Measurements from ENCODE around the gene BHLHE40.
A peak's percentile ranks its signal among the peaks of the same experiment; 100 is the strongest.

BHLHE40 gene

DNA sequence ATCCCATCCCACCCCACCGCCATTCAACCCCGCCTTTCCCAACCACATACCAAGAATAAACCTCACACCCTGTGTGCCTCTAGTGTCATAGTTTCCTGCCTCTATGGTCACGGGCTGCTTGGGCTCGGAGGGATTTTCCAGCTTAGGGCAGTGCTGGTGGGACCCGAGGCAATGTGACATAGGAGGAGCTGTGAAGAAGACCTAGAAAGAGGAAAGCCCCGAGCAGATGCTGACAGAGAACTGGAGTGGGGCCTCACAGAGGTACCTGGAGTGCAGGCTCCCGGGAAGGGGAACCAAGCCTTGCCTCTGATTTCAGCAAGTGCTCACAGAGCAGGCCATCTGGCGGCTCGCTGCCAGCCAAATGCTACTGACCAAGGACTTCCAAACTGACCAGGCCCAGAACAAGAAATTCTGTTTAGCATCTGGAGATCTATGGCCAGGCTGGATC, 27.5 kb downstream of the BHLHE40 start:
- DNase-seq (ENCODE audit: low read depth): no peak
- TF ChIP-seq, protein P1, sequence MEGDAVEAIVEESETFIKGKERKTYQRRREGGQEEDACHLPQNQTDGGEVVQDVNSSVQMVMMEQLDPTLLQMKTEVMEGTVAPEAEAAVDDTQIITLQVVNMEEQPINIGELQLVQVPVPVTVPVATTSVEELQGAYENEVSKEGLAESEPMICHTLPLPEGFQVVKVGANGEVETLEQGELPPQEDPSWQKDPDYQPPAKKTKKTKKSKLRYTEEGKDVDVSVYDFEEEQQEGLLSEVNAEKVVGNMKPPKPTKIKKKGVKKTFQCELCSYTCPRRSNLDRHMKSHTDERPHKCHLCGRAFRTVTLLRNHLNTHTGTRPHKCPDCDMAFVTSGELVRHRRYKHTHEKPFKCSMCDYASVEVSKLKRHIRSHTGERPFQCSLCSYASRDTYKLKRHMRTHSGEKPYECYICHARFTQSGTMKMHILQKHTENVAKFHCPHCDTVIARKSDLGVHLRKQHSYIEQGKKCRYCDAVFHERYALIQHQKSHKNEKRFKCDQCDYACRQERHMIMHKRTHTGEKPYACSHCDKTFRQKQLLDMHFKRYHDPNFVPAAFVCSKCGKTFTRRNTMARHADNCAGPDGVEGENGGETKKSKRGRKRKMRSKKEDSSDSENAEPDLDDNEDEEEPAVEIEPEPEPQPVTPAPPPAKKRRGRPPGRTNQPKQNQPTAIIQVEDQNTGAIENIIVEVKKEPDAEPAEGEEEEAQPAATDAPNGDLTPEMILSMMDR (conservative IDR thresholded peaks at IDR 0.05; ENCODE audit: control insufficient read depth, insufficient read depth, low read depth, low read length): no peak
- H3K4me3 ChIP-seq (ENCODE audit: control insufficient read depth, low read depth, low read length): no peak overlapping the region

DNA sequence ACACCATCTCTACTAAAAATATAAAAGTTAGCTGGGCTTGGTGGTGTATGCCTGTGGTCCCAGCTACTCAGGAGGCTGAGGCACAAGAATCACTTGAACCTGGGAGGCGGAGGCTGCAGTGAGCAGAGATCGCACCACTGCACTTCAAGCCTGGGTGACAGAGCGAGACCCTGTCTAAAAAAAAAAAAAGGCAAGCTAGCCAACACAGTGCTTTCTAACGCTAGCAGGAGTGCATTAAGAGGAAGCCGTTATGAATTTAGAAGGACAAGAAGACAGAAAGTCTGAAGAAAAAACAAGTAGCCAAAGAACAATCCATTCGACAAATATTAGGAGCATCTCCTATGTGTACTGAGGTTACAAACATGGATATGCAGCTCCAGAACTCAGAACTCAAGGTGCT, 28.6 kb downstream of the BHLHE40 start:
- H3K4me3 ChIP-seq (ENCODE audit: control insufficient read depth, low read depth, low read length): no peak overlapping the region
- TF ChIP-seq, protein P1 (conservative IDR thresholded peaks at IDR 0.05; ENCODE audit: control insufficient read depth, insufficient read depth, low read depth, low read length): no peak
- no peak for DNase-seq (ENCODE audit: low read depth)

DNA sequence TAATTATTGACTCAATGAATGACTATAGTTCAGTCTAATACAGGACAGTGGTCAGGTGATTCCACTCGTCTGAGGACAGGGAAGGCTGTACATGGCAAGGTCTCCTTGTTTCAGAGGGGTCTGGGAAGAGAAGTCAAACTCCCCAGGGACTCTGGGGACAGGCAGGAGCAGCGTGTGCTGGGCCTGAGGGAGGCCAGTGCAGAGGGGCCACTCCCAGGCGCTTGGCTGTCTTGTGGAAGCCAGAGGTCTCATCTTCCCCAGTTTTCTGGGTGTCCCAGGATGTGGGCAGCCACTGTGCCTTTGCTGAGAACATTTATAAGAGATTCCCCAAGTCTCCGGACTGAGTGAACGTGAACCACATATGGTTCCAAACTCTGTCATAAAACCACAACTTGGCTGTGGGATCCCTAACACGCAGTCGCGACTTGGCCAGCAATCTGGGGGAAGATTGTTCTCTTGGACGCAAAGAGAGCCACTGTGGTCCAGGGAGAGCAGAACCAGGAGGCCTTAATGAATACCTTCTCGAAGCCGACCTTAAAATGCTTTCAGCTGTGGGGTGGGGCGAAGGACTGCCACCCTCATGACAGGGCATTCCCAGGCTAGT, 30.4 kb downstream of the BHLHE40 start:
- TF ChIP-seq, protein P1 (conservative IDR thresholded peaks at IDR 0.05; ENCODE audit: control insufficient read depth, insufficient read depth, low read depth, low read length): no peak
- no peak overlapping the region for H3K4me3 ChIP-seq (ENCODE audit: control insufficient read depth, low read depth, low read length)
- DNase-seq (ENCODE audit: low read depth): peak; percentile 53

DNA sequence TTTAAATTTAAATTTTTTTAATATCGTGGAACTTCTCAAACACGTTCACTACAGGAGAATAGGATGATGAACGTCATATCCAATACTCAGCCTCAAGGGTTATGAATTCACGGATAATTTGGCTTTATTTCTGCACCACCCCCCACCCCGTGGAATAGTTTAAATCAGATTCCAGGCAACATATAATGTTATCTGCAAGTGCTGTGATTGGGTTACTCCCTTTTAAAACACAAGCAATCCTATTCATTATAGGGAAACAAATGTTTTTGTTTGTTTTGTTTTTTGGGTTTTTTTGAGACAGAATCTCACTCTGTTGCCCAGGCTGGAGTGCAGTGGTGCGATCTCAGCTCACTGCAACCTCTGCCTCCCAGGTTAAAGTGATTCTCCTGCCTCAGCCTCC, 30.9 kb downstream of the BHLHE40 start:
- DNase-seq (ENCODE audit: low read depth): no peak
- TF ChIP-seq, protein P1 (conservative IDR thresholded peaks at IDR 0.05; ENCODE audit: control insufficient read depth, insufficient read depth, low read depth, low read length): no peak
- no peak overlapping the region for H3K4me3 ChIP-seq (ENCODE audit: control insufficient read depth, low read depth, low read length)

DNA sequence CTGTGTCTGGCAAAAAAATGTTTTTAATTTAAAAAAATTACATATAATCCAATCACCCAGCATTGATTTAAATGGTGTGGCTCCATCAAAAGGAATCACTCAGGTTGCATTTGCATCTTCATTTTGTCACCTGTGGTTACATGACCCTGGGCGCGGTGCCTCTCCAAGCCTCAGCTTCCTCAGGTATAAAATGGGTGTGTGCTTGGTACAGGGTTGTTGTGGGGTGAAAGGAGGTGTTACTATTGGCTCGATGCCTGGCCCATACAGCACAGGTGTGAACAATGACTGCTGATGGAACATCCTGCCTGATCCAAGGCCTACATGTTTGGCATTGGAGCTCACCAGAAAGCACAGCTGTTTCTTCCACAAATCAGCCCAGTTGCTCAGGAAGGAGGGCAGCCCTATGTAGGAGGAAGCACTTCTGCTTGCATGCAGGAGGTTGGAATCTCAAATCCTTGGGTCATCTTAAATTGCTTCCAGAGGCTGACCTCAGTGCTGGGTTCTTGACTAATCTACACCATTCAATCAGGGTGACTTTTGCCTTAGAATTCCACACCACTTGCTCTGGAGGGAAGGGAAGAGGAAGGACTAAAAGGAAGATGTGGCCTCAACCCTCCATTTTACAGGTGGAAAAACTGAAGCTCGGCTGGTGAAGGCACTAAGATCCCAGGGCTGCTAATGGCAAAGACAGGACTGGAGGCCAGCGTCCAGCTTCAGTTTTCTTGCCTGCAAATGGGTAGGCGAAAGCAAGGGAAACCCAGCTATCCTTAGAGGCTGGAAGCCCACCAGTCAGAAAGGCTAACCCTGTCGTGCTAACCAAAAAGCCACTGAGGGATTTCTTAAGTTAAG, 31.7 kb downstream of the BHLHE40 start:
- no peak overlapping the region for H3K4me3 ChIP-seq (ENCODE audit: control insufficient read depth, low read depth, low read length)
- peak; percentile 63 for DNase-seq (ENCODE audit: low read depth)
- TF ChIP-seq, protein P1 (conservative IDR thresholded peaks at IDR 0.05; ENCODE audit: control insufficient read depth, insufficient read depth, low read depth, low read length): no peak

DNA sequence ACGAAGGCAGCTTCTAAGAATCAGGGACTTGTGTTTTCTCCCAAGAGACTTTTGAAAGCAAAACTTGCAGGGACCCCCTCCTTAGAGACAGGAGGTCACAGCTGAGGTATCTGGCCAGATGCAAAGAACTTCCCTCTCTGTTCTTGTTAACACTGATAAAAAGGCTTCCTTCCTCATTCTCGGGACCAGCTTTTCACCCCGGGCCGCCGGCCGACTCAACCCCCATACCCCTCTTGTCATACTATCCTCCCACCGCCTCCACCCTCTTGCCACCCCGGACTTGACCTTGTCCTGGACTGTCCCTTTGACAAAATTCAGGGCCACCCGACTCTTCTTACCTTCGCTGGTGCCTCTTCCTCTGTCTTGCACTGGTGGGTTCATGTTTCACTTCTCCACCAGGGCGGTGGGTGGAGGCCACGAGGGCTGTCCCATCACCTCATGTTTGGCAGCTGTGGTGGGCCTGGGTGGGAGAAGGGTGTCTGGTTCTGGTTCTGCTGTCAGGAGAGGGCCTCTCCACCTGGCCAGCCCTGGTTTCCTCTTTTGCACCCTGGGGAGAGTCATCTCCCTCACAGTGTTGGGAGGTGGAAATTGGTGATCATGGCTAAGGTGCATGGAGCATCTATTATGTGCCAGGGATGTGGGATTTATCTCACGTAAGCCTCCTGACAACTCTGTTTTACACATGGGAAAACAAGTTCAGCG, 32.5 kb downstream of the BHLHE40 start:
- H3K4me3 ChIP-seq (ENCODE audit: control insufficient read depth, low read depth, low read length): no peak overlapping the region
- DNase-seq (ENCODE audit: low read depth): no peak
- TF ChIP-seq, protein P1 (conservative IDR thresholded peaks at IDR 0.05; ENCODE audit: control insufficient read depth, insufficient read depth, low read depth, low read length): no peak
